GM23338 (cell line): ENCODE data around the gene PPP1R3G. TPM values are rescaled to one million over a fixed set of nuclear protein-coding genes. Genes with fewer than 3 reads are reported as not detected.
A peak's percentile ranks its signal among the peaks of the same experiment; 100 is the strongest.

Source experiments
- ATAC-seq: fragments of 200-7000 bp; cut with Tn5 transposase; 3 replicates; pipeline ENCODE4 v1.9.1; 2020
- DNase-seq: peaks from one replicate; pipeline ENCODE4 v3.0.0-alpha.2; 2015; ENCODE audit warnings: low spot score
- H2AFZ ChIP-seq: fragments of 200-600 bp; sonication (generic); 2 replicates; pipeline ENCODE4 v1.8.0; 2016; ENCODE audit warnings: antibody characterized with exemption, mild to moderate bottlenecking, moderate library complexity
- H3F3A ChIP-seq: fragments of 200-600 bp; sonication (generic); replicated peaks from 2 replicates; pipeline ENCODE4 v1.8.0; 2017; ENCODE audit warnings: antibody characterized with exemption, mixed run types, low read depth
- H3K27ac ChIP-seq: fragments of 200-600 bp; sonication (generic); 2 replicates; pipeline ENCODE4 v1.6.1; 2016; ENCODE audit warnings: low read depth
- H3K27me3 ChIP-seq: fragments of 200-600 bp; sonication (generic); 2 replicates; pipeline ENCODE4 v1.8.0; 2016; ENCODE audit warnings: mild to moderate bottlenecking, mixed run types, moderate library complexity; ENCODE audit not compliant: insufficient read depth
- H3K36me3 ChIP-seq: fragments of 200-600 bp; sonication (generic); 2 replicates; pipeline ENCODE4 v1.8.0; 2016; ENCODE audit warnings: mild to moderate bottlenecking; ENCODE audit not compliant: insufficient read depth
- H3K4me1 ChIP-seq: fragments of 200-600 bp; sonication (generic); 2 replicates; pipeline ENCODE4 v1.8.0; 2016; ENCODE audit warnings: mild to moderate bottlenecking, moderate library complexity; ENCODE audit not compliant: insufficient read depth
- H3K4me2 ChIP-seq: fragments of 200-600 bp; sonication (generic); 2 replicates; pipeline ENCODE4 v1.7.1; 2017; ENCODE audit warnings: mixed run types
- H3K4me3 ChIP-seq: fragments of 200-600 bp; sonication (generic); 2 replicates; pipeline ENCODE4 v1.6.1; 2016; ENCODE audit warnings: mixed run types
- H3K79me2 ChIP-seq: fragments of 200-600 bp; sonication (generic); replicated peaks from 2 replicates; pipeline ENCODE4 v1.8.0; 2017; ENCODE audit warnings: mild to moderate bottlenecking; ENCODE audit not compliant: insufficient read depth
- H3K9me2 ChIP-seq: fragments of 200-600 bp; sonication (generic); 2 replicates; pipeline ENCODE4 v1.8.0; 2017; ENCODE audit not compliant: insufficient read depth
- H4K20me1 ChIP-seq: fragments of 200-600 bp; sonication (generic); replicated peaks from 2 replicates; pipeline ENCODE4 v1.8.0; 2017; ENCODE audit warnings: mild to moderate bottlenecking; ENCODE audit not compliant: insufficient read depth
- H3K27ac Mint-ChIP-seq: 2 replicates; pipeline ENCODE4 v1.8.0; 2020; ENCODE audit warnings: inconsistent platforms, mild to moderate bottlenecking, moderate library complexity, mixed read lengths
- H3K27me3 Mint-ChIP-seq: 3 replicates; pipeline ENCODE4 v1.8.0; 2022; ENCODE audit warnings: low read depth, mild to moderate bottlenecking, moderate library complexity, mixed read lengths, inconsistent platforms; ENCODE audit not compliant: insufficient read depth, poor library complexity
- H3K36me3 Mint-ChIP-seq: 3 replicates; pipeline ENCODE4 v1.8.0; 2021; ENCODE audit warnings: low read depth, mild to moderate bottlenecking, inconsistent platforms, moderate library complexity, mixed read lengths
- H3K4me1 Mint-ChIP-seq: 3 replicates; pipeline ENCODE4 v1.8.0; 2020; ENCODE audit warnings: mild to moderate bottlenecking, inconsistent platforms, mixed read lengths
- H3K4me3 Mint-ChIP-seq: 3 replicates; pipeline ENCODE4 v1.8.0; 2021; ENCODE audit warnings: moderate library complexity, mild to moderate bottlenecking, inconsistent platforms, mixed read lengths
- H3K9me3 Mint-ChIP-seq: 3 replicates; pipeline ENCODE4 v1.8.0; 2020; ENCODE audit warnings: moderate library complexity, mild to moderate bottlenecking, inconsistent platforms, mixed read lengths
- EZH2 ChIP-seq: fragments of 200-600 bp; sonication (generic); IDR thresholded peaks from one replicate; pipeline ENCODE4 v1.8.0; 2017; ENCODE audit warnings: antibody characterized with exemption, mild to moderate bottlenecking, low read depth; ENCODE audit not compliant: unreplicated experiment
- REST ChIP-seq: IDR thresholded peaks from one replicate; pipeline ENCODE4 v1.6.1; 2018; ENCODE audit warnings: antibody characterized with exemption; ENCODE audit not compliant: unreplicated experiment
- ZNF462 ChIP-seq: fragments of 250-450 bp; sonication (Bioruptor Pico); IDR thresholded peaks from 2 replicates; pipeline ENCODE4 v1.5.0; 2020; ENCODE audit warnings: mild to moderate bottlenecking, moderate library complexity
- polyA plus RNA-seq: library from polyadenylated mRNA; unstranded; fragments of >200 nt; fragmentation: Nextera tagmentation; extraction: Ambion mirVana; gene quantifications from 2 replicates; pipeline ENCODE4 v1.2.1, GENCODE V29; 2016
- total RNA-seq: library from RNA; depleted of rRNA; stranded (reverse); fragments of >200 nt; shearing (Covaris generic); gene quantifications from 2 replicates; pipeline ENCODE4 v1.2.3, GENCODE V29; 2014

PPP1R3G gene
- total and polyA plus RNA-seq, 2 experiments from 2014 or later, result 0.13 to 0.24 TPM

- TF ChIP-seq REST, result no peak
These were observed 630 bp downstream of the PPP1R3G start (continued) for GRCh38 chr6:5085648-5086293.

- H3K4me1 ChIP-seq, result peaks cover 11% of the 10 kb centered on the region; the same call in 1 of the 2 replicates
- Mint-ChIP-seq H3K9me3 (peaks cover 4% of the 10 kb centered on the region; the same call in 2 of the 3 replicates), H3K4me1 (peaks cover 7% of the 10 kb centered on the region), H3K36me3 (peaks cover 3% of the 10 kb centered on the region; the same call in 2 of the 3 replicates), H3K27me3 (peaks cover 50% of the 10 kb centered on the region), H3K27ac (no peak overlapping the region), H3K4me3 (peak overlapping the region; percentile 59)
- ATAC-seq (peak; percentile 29), DNase-seq (peak; percentile 70)
- no peaks in the 10 kb centered on the region for H3K79me2 ChIP-seq
- TF ChIP-seq REST (no peak), ZNF462 (CRISPR knock-in tag) (no peak), EZH2 (peak; percentile 5)
- no peak overlapping the region for H3K27ac ChIP-seq
- 0 out of 2 replicates have a peak, but pooled peaks cover 3% of the 10 kb centered on the region for H3F3A ChIP-seq
- H2AFZ ChIP-seq, result peak overlapping the region; percentile 96
- H3K9me2 ChIP-seq, result no peaks in the 10 kb centered on the region
- no peaks in the 10 kb centered on the region; the same call in 1 of the 2 replicates for H4K20me1 ChIP-seq
- peak overlapping the region; percentile 95 for H3K4me2 ChIP-seq
- peaks cover 74% of the 10 kb centered on the region for H3K27me3 ChIP-seq
- no peaks in the 10 kb centered on the region; the same call in 1 of the 2 replicates for H3K36me3 ChIP-seq
- H3K4me3 ChIP-seq, result peak overlapping the region; percentile 75
These were observed 1.3 kb downstream of the PPP1R3G start for GRCh38 chr6:5086294-5086890.
